Neural cell (in vitro differentiated cells): Measurements from ENCODE around the gene IFRD2. TPM values are rescaled to one million over a fixed set of nuclear protein-coding genes. Genes with fewer than 3 reads are reported as not detected.

Experiments used
- H2AFZ ChIP-seq: fragments of 200-600, 300-800 bp; sonication (generic), shearing (Covaris generic); 2 replicates; pipeline ENCODE4 v1.6.0; 2014; ENCODE audit warnings: low read depth, mild to moderate bottlenecking, antibody characterized with exemption, low read length, moderate library complexity
- H3F3A ChIP-seq: fragments of 200-600 bp; shearing (Covaris generic); 2 replicates; pipeline ENCODE4 v1.6.1; 2016; ENCODE audit warnings: mild to moderate bottlenecking, moderate library complexity, mixed read lengths, antibody characterized with exemption, low read length; ENCODE audit not compliant: insufficient read depth, poor library complexity, severe bottlenecking
- H3K27ac ChIP-seq: fragments of 200-600, 300-800 bp; sonication (generic), shearing (Covaris generic); 2 replicates; pipeline ENCODE4 v1.5.1; 2014; ENCODE audit warnings: mild to moderate bottlenecking, low read length, moderate library complexity
- H3K27me3 ChIP-seq: fragments of 300-800, 200-600 bp; sonication (generic), shearing (Covaris generic); 2 replicates; pipeline ENCODE4 v1.6.0; 2014; ENCODE audit warnings: mild to moderate bottlenecking, low read depth, low read length, moderate library complexity; ENCODE audit not compliant: insufficient read depth
- H3K36me3 ChIP-seq: fragments of 300-800, 200-600 bp; sonication (generic), shearing (Covaris generic); 2 replicates; pipeline ENCODE4 v1.5.1; 2014; ENCODE audit warnings: mild to moderate bottlenecking, antibody characterized with exemption, low read length, moderate library complexity; ENCODE audit not compliant: insufficient read depth
- H3K4me2 ChIP-seq: fragments of 300-800, 200-600 bp; sonication (generic), shearing (Covaris generic); 2 replicates; pipeline ENCODE4 v1.6.0; 2014; ENCODE audit warnings: mild to moderate bottlenecking, low read length
- H3K4me3 ChIP-seq: fragments of 300-800, 200-600 bp; sonication (generic), shearing (Covaris generic); 2 replicates; pipeline ENCODE4 v1.5.1; 2014; ENCODE audit warnings: mild to moderate bottlenecking, low read length, moderate library complexity
- H3K79me2 ChIP-seq: fragments of 200-600 bp; shearing (Covaris generic); replicated peaks from 2 replicates; pipeline ENCODE4 v1.6.0; 2014; ENCODE audit warnings: mild to moderate bottlenecking, low read length, moderate library complexity; ENCODE audit not compliant: insufficient read depth
- H3K9ac ChIP-seq: fragments of 300-800, 200-600 bp; sonication (generic), shearing (Covaris generic); 2 replicates; pipeline ENCODE4 v1.6.1; 2016; ENCODE audit warnings: mild to moderate bottlenecking, low read length, mixed read lengths
- H3K9me2 ChIP-seq: fragments of 200-600 bp; shearing (Covaris generic); 2 replicates; pipeline ENCODE4 v1.6.1; 2016; ENCODE audit warnings: mild to moderate bottlenecking, low read length, mixed read lengths; ENCODE audit not compliant: insufficient read depth
- H3K9me3 ChIP-seq: fragments of 200-600, 300-800 bp; sonication (generic), shearing (Covaris generic); 2 replicates; pipeline ENCODE4 v1.6.1; 2016; ENCODE audit warnings: mild to moderate bottlenecking, mixed run types, low read length, moderate library complexity, mixed read lengths
- H4K20me1 ChIP-seq: fragments of 200-600 bp; shearing (Covaris generic); 2 replicates; pipeline ENCODE4 v1.6.1; 2016; ENCODE audit warnings: mild to moderate bottlenecking, mixed run types; ENCODE audit not compliant: insufficient read depth
- EZH2 ChIP-seq: fragments of 200-600, 300-800 bp; shearing (Covaris generic), sonication (generic); IDR thresholded peaks from 2 replicates; pipeline ENCODE4 v1.6.1; 2014; ENCODE audit warnings: antibody characterized with exemption, low read length, borderline replicate concordance, mild to moderate bottlenecking; ENCODE audit not compliant: insufficient read depth, poor library complexity, severe bottlenecking
- MXI1 ChIP-seq: fragments of 450-650 bp; conservative IDR thresholded peaks from 2 replicates; pipeline ENCODE4 v1.6.1; 2014; ENCODE audit warnings: antibody characterized with exemption, mild to moderate bottlenecking; ENCODE audit not compliant: poor library complexity, severe bottlenecking
- POLR2AphosphoS5 ChIP-seq: IDR thresholded peaks from 2 replicates; pipeline ENCODE4 v1.6.1; 2012
- RAD21 ChIP-seq: fragments of 450-650 bp; conservative IDR thresholded peaks from 2 replicates; pipeline ENCODE4 v1.6.1; 2014; ENCODE audit warnings: antibody characterized with exemption, mild to moderate bottlenecking, moderate library complexity
- SMC3 ChIP-seq: fragments of 450-650 bp; conservative IDR thresholded peaks from 2 replicates; pipeline ENCODE4 v1.6.1; 2014; ENCODE audit warnings: antibody characterized with exemption, mild to moderate bottlenecking, moderate library complexity; ENCODE audit not compliant: poor library complexity
- TAF1 ChIP-seq: IDR thresholded peaks from 2 replicates; pipeline ENCODE4 v1.6.1; 2012; ENCODE audit warnings: low read depth
- polyA plus RNA-seq: library from polyadenylated mRNA; depleted of rRNA; stranded (reverse); fragments of >200 nt; gene quantifications from 2 replicates; pipeline ENCODE4 v1.2.3, GENCODE V29; 2014

IFRD2 gene
- polyA plus RNA-seq, 1 donor from 2014 or later: 41.8 TPM

DNA sequence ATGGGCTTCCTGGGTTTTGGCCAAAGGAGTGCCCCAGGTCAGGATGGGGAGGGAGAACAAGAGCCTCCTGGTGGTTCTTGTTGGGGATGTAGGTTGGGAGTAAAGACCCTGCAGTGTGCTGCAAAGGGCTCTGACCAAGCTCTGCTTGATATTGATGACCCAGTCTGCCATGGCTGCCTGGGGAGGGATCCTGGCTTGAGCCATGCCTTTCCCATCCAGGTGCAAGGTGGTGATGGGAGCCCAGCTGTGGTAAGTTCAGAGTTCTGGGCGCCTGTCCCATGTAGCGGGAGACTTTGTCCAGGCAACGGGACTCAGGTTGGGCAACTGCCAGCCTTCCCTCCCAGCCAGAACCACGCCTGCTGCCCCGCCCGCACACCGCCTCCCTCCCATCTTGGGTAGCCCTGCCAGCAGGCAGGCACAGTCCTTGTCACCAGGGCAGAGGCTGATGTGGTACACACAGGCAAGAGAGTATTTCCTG is 53.6 kb downstream of the IFRD2 start:
- Histone ChIP-seq H3K9ac (peak overlapping the region; percentile 78), H4K20me1 (no peaks in the 10 kb centered on the region), H3K36me3 (no peaks in the 10 kb centered on the region), H3K4me2 (peak overlapping the region; percentile 100), H3K9me3 (no peaks in the 10 kb centered on the region), H3K9me2 (no peaks in the 10 kb centered on the region), H2AFZ (no peak overlapping the region), H3K79me2 (peaks cover 76% of the 10 kb centered on the region), H3K4me3 (peak overlapping the region; percentile 87), H3K27me3 (no peaks in the 10 kb centered on the region), H3K27ac (peak overlapping the region; percentile 69), H3F3A (no peaks in the 10 kb centered on the region)
- TF ChIP-seq POLR2AphosphoS5 (no peak), TAF1 (no peak), RAD21 (no peak), EZH2 (no peak), MXI1 (no peak), SMC3 (no peak)

DNA sequence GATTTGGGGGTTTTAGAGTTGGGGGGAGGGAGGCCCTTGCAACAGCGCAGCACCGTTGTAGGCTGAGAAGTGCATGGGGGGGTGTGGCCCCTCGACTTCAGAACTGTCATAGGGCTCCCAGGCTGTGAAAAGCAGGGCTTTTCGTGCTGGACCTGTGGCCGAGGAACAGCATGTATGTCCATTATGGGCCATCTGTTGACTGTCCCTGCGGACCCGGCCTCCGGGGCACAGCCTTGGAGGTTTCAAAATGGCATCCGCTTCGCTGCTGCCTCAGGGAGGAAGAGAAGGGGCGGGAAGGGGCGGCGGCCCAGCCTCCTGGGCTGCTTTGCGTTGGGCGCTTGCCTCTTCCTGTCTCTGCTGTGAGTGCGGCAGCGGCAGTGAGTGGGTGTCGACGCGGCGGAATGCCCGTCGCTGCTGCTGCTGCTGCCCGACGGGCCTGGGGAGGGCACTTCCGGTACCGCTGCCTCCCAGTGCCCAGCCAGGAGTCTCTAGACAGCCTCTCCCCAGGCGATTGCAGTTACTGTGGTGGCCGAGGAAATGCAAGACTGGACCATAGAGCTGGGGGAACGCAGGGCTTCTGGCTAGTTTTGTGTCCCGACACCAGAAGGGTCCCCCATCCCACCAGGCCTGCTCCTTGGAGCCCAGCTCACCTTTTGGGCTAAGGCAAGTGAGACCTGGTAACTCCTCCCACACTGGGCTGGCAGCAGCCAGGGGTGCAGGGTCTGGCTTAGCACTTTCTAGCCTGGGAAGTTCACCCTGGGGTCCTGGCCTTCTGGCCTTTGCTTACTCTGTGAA is 54.3 kb downstream of the IFRD2 start:
- H3F3A ChIP-seq: no peaks in the 10 kb centered on the region
- H3K9ac ChIP-seq: peak overlapping the region; percentile 78
- no peaks in the 10 kb centered on the region for H3K36me3 ChIP-seq
- no peak overlapping the region for H2AFZ ChIP-seq
- peak overlapping the region; percentile 69 for H3K27ac ChIP-seq
- H3K9me2 ChIP-seq: no peaks in the 10 kb centered on the region
- no peak for TF ChIP-seq SMC3
- TF ChIP-seq TAF1: peak; percentile 48
- H3K27me3 ChIP-seq: no peaks in the 10 kb centered on the region
- H3K4me3 ChIP-seq: peak overlapping the region; percentile 87
- H3K4me2 ChIP-seq: peak overlapping the region; percentile 100
- H4K20me1 ChIP-seq: no peaks in the 10 kb centered on the region
- H3K9me3 ChIP-seq: no peaks in the 10 kb centered on the region
- H3K79me2 ChIP-seq: peaks cover 69% of the 10 kb centered on the region

Other genes with a start within 250 kb of the IFRD2 start
- gene RBM5, start 203.5 kb downstream of the IFRD2 start, polyA plus RNA-seq: 632 and 695 TPM in 2 replicates
- 17.0 and 20.4 TPM in 2 replicates for gene SEMA3F, start 137.1 kb downstream of the IFRD2 start, polyA plus RNA-seq
- not detected in 2 replicates for gene GNAT1, start 100.8 kb downstream of the IFRD2 start, polyA plus RNA-seq
- gene SLC38A3, start 87.2 kb downstream of the IFRD2 start, polyA plus RNA-seq: 0.66 TPM in 1 of 2 replicates, not detected in the other
- 81.6 and 101 TPM in 2 replicates for gene GNAI2, start 56.2 kb downstream of the IFRD2 start, polyA plus RNA-seq
- gene SEMA3B, start 23.3 kb downstream of the IFRD2 start, polyA plus RNA-seq: 7.8 and 9.6 TPM in 2 replicates
- not detected in 2 replicates for gene LSMEM2, start 13.3 kb downstream of the IFRD2 start, polyA plus RNA-seq
- gene HYAL3, start 7.0 kb upstream of the IFRD2 start, polyA plus RNA-seq: 8.8 and 9.1 TPM in 2 replicates
- 4.6 and 5.3 TPM in 2 replicates for gene NAA80, start 7.0 kb upstream of the IFRD2 start, polyA plus RNA-seq
- gene HYAL1, start 11.1 kb upstream of the IFRD2 start, polyA plus RNA-seq: 2.2 and 4.7 TPM in 2 replicates
- 116 and 138 TPM in 2 replicates for gene HYAL2, start 30.3 kb upstream of the IFRD2 start, polyA plus RNA-seq
- gene TUSC2, start 35.8 kb upstream of the IFRD2 start, polyA plus RNA-seq: 88.8 and 106 TPM in 2 replicates
- gene RASSF1, start 48.4 kb upstream of the IFRD2 start, polyA plus RNA-seq: 51.4 and 54.0 TPM in 2 replicates
- gene ZMYND10, start 53.3 kb upstream of the IFRD2 start, polyA plus RNA-seq: 5.0 and 5.2 TPM in 2 replicates
- gene NPRL2, start 58.3 kb upstream of the IFRD2 start, polyA plus RNA-seq: 118 and 128 TPM in 2 replicates
- gene CYB561D2, start 58.4 kb upstream of the IFRD2 start, polyA plus RNA-seq: 21.2 and 28.9 TPM in 2 replicates
- gene TMEM115, start 67.1 kb upstream of the IFRD2 start, polyA plus RNA-seq: 17.8 and 24.7 TPM in 2 replicates
- 7.8 and 11.4 TPM in 2 replicates for gene CACNA2D2, start 211.2 kb upstream of the IFRD2 start, polyA plus RNA-seq